ENCODE data around the gene FAM124A. TPM values are rescaled to one million over a fixed set of nuclear protein-coding genes. Genes with fewer than 3 reads are reported as not detected.

FAM124A gene
- total RNA-seq, 1 donor from 2014 or later, result 5.7 TPM

DNA sequence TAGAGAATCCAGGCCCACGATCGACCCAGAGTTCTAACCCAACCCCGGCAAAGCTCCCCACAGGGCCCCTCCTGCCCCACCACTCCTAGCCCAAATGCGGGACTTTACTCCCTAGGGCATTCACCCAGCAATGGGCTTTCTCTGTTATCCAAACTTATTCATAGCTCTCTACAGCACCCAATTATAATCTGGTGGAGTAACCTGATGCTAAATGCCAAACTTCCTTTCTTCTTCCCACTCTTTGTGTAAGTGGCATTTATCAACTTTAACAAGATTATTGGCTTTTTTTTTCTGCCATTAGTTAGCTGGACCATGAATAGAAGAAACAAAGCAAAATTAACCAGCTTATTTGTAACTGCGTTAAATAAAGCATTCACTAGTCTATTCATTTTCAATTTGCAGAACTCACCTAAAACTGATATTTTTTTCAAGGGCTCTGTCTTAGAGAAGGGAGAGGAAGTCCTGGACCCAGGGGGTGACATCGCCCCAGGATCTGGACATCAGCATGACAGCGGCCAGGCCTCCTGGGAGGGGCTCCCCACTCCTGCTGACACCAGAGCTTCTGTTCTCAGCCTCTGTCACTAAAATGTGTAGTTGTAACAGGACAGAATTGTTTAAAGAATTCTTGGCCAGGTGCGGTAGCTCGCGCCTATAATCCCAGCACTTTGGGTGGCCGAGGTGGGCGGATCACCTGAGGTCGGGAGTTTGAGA is 1.5 kb downstream of the FAM124A start:
- H3K4me1 ChIP-seq, result peaks cover 46% of the 10 kb centered on the region
- TF ChIP-seq, protein P1, sequence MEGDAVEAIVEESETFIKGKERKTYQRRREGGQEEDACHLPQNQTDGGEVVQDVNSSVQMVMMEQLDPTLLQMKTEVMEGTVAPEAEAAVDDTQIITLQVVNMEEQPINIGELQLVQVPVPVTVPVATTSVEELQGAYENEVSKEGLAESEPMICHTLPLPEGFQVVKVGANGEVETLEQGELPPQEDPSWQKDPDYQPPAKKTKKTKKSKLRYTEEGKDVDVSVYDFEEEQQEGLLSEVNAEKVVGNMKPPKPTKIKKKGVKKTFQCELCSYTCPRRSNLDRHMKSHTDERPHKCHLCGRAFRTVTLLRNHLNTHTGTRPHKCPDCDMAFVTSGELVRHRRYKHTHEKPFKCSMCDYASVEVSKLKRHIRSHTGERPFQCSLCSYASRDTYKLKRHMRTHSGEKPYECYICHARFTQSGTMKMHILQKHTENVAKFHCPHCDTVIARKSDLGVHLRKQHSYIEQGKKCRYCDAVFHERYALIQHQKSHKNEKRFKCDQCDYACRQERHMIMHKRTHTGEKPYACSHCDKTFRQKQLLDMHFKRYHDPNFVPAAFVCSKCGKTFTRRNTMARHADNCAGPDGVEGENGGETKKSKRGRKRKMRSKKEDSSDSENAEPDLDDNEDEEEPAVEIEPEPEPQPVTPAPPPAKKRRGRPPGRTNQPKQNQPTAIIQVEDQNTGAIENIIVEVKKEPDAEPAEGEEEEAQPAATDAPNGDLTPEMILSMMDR (IDR thresholded peaks at IDR 0.05; ENCODE audit: borderline replicate concordance), result no peak

GRCh38 chr13:51225029-51225428 is 2.8 kb downstream of the FAM124A start:
- Histone ChIP-seq H3K4me1 (peaks cover 59% of the 10 kb centered on the region), H3K36me3 (no peaks in the 10 kb centered on the region), H3K27ac (replicated peaks) (no peak overlapping the region), H3K9me3 (replicated peaks) (no peaks in the 10 kb centered on the region), H3K4me3 (no peak overlapping the region), H3K27me3 (ENCODE audit: low read depth) (no peaks in the 10 kb centered on the region)
- TF ChIP-seq, protein P1 (IDR thresholded peaks at IDR 0.05; ENCODE audit: borderline replicate concordance), result no peak
- intact Hi-C loops (cut with micrococcal nuclease), result loop anchor here (10.0 kb wide), 1 partner anchor 60 kb away; no protein-coding TSS in a partner anchor
- no peak for DNase-seq

More for the DNA sequence above, 1.5 kb downstream of the FAM124A start:
- no peak for DNase-seq
- H3K27me3 ChIP-seq (ENCODE audit: low read depth), result no peaks in the 10 kb centered on the region
- H3K27ac ChIP-seq (replicated peaks), result peak overlapping the region; percentile 89
- intact Hi-C loops (cut with micrococcal nuclease), result loop anchor here (10.0 kb wide), 1 partner anchor 61 kb away; no protein-coding TSS in a partner anchor
- no peaks in the 10 kb centered on the region for H3K36me3 ChIP-seq
- peak overlapping the region; percentile 98 for H3K4me3 ChIP-seq
- no peaks in the 10 kb centered on the region for H3K9me3 ChIP-seq (replicated peaks)

DNA sequence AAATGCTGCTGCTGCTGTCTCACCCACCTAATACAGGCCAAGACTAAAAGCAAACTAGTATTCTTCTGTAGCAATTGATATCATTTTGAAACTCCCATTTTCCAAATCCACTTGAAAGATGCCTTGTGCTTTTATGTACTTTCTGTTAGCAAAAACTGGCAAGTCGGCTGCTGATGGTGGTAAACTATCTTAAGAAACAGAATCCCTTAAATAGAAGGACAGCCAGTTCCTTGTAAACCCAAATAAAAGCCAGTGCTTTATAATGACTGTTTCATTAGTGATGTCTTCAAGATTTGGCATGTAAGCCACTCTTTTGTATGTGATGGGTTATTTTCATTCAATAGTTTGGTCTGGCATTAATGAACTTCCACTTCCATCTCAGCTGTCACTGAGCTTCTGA is 5.2 kb downstream of the FAM124A start:
- Histone ChIP-seq H3K9me3 (replicated peaks) (no peaks in the 10 kb centered on the region), H3K36me3 (peaks cover 4% of the 10 kb centered on the region), H3K4me3 (no peak overlapping the region), H3K27ac (replicated peaks) (no peak overlapping the region), H3K4me1 (peaks cover 67% of the 10 kb centered on the region), H3K27me3 (ENCODE audit: low read depth) (no peaks in the 10 kb centered on the region)
- intact Hi-C loops (cut with micrococcal nuclease), result loop anchor here (10.0 kb wide), 1 partner anchor 57 kb away; no protein-coding TSS in a partner anchor
- no peak for DNase-seq
- TF ChIP-seq, protein P1 (IDR thresholded peaks at IDR 0.05; ENCODE audit: borderline replicate concordance), result no peak

DNA sequence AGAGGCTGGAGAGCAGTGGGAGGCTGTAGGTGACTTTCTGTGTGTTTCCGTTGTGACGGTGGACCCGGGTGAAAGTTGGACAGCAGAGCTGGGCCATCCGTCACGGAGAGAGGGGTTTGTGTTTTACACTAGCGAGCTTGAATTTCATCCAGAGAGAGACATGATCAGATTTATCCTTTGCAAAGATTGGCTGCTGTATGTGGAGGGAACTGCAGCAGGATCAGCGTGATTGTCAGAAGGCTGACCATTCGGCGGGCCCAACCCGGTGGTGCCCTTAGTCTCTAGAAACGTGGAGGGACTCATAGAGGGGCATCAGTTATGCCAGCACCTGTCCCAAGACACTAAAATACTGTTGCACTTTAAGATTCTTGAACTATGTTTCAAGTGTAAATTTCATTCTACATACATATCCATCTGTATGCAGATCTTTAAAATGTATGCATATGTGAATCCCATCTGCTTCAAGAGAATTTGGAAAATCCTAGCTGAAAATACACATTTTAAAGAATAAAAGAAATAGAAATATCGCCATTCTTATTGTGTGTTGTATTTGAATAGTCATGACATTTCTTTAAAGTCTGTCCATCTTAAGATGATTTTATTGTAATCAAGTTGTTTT is 7.0 kb downstream of the FAM124A start:
- H3K9me3 ChIP-seq (replicated peaks), result no peaks in the 10 kb centered on the region
- intact Hi-C loops (cut with micrococcal nuclease), result loop anchor here (10.0 kb wide), 1 partner anchor 56 kb away; no protein-coding TSS in a partner anchor
- H3K36me3 ChIP-seq, result peaks cover 9% of the 10 kb centered on the region
- peaks cover 48% of the 10 kb centered on the region for H3K4me1 ChIP-seq
- H3K27ac ChIP-seq (replicated peaks), result peak overlapping the region; percentile 75
- TF ChIP-seq, protein P1 (IDR thresholded peaks at IDR 0.05; ENCODE audit: borderline replicate concordance), result no peak
- DNase-seq, result no peak
- H3K27me3 ChIP-seq (ENCODE audit: low read depth), result no peaks in the 10 kb centered on the region
- no peak overlapping the region for H3K4me3 ChIP-seq

- Histone ChIP-seq H3K4me1 (peaks cover 43% of the 10 kb centered on the region), H3K9me3 (replicated peaks) (no peaks in the 10 kb centered on the region), H3K36me3 (peaks cover 9% of the 10 kb centered on the region), H3K27me3 (ENCODE audit: low read depth) (no peaks in the 10 kb centered on the region), H3K27ac (replicated peaks) (peak overlapping the region; percentile 75), H3K4me3 (peak overlapping the region; percentile 48)
- no peak for DNase-seq
- intact Hi-C loops (cut with micrococcal nuclease), result loop anchor here (10.0 kb wide), 1 partner anchor 55 kb away; no protein-coding TSS in a partner anchor
- TF ChIP-seq, protein P1 (IDR thresholded peaks at IDR 0.05; ENCODE audit: borderline replicate concordance), result no peak
Observed at GRCh38 chr13:51229731-51230130, 7.5 kb downstream of the FAM124A start.
